GM23338 (cell line): Measurements from ENCODE around the gene STOX1.

ENCODE experiments used
- CREB1 ChIP-seq: fragments of 250-450 bp; sonication (Bioruptor Pico); IDR thresholded peaks from 2 replicates; pipeline ENCODE4 v1.5.0; 2020; ENCODE audit warnings: low read depth, mild to moderate bottlenecking, moderate library complexity
- CTCF ChIP-seq, 2 experiments: fragments of 200-600 bp in 1 of 2; sonication (generic) in 1 of 2; conservative IDR thresholded peaks; 2 replicates each; pipeline versions ENCODE4 v1.5.1 to v1.6.1; 2016 to 2017; ENCODE audit warnings: antibody characterized with exemption in 2 of 2, low read depth in 2 of 2, mild to moderate bottlenecking in 2 of 2, moderate library complexity in 1 of 2
- EZH2 ChIP-seq: fragments of 200-600 bp; sonication (generic); IDR thresholded peaks from one replicate; pipeline ENCODE4 v1.8.0; 2017; ENCODE audit warnings: antibody characterized with exemption, mild to moderate bottlenecking, low read depth; ENCODE audit not compliant: unreplicated experiment
- POLR2AphosphoS5 ChIP-seq: IDR thresholded peaks from 2 replicates; pipeline ENCODE4 v1.6.1; 2016; ENCODE audit warnings: antibody characterized with exemption, low read depth
- REST ChIP-seq: IDR thresholded peaks from one replicate; pipeline ENCODE4 v1.6.1; 2018; ENCODE audit warnings: antibody characterized with exemption; ENCODE audit not compliant: unreplicated experiment

DNA sequence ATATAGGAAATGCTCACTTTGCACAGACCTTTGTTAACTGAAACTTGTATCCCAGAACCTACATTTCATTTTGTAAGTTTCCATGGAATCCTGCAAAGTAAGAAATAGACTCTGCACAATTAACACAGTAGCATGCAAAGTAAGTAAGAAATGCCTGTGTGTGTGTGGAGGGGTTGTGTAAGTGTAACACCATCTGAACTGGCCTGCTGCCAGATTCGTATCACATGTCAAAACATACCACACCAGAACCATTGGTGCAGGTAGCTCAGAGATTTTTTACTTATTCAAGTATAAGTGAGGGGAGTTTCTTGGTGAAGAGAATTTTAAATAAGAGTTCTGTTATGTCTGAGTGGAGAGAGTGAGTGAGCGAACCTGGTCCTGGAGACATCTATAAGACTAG, 110.8 kb downstream of the STOX1 start:
- TF ChIP-seq EZH2: no peak
- TF ChIP-seq CTCF (conservative IDR thresholded peaks at IDR 0.05; ENCODE audit: low read depth in 2 of 2): no peak
- no peak for TF ChIP-seq POLR2AphosphoS5
- TF ChIP-seq CREB1 (CRISPR knock-in tag): no peak
- no peak for TF ChIP-seq REST
